Measurements from ENCODE around the gene ZNF207.
"Not testable (repeated sequence)": the region's sequence is repeated elsewhere in the genome, so short reads cannot be mapped to it uniquely, and the experiment has no call there.

ZNF207 gene

GRCh38 chr17:32385971-32386370 lies 36.0 kb downstream of the ZNF207 start:
- TF ChIP-seq CTCF (IDR thresholded peaks at IDR 0.05; ENCODE audit: low read depth, low read length): no peak
- Histone ChIP-seq H3K4me3 (ENCODE audit: low read depth, low read length) (no peak overlapping the region), H3K36me3 (peaks cover 11% of the 10 kb centered on the region), H3K9me3 (ENCODE audit: severe bottlenecking) (no peaks in the 10 kb centered on the region), H3K27me3 (ENCODE audit: insufficient read depth, low read depth, severe bottlenecking) (no peaks in the 10 kb centered on the region), H3K27ac (no peak overlapping the region)
- no peak for DNase-seq

- H3K4me3 ChIP-seq (ENCODE audit: low read depth, low read length): no peak overlapping the region
- H3K9me3 ChIP-seq (ENCODE audit: severe bottlenecking): no peaks in the 10 kb centered on the region
- DNase-seq: no peak
- H3K27ac ChIP-seq: no peak overlapping the region
- peaks cover 3% of the 10 kb centered on the region; the same call in 1 of the 2 replicates for H3K36me3 ChIP-seq
- H3K27me3 ChIP-seq (ENCODE audit: insufficient read depth, low read depth, severe bottlenecking): no peaks in the 10 kb centered on the region
- no peak for TF ChIP-seq CTCF (IDR thresholded peaks at IDR 0.05; ENCODE audit: low read depth, low read length)
These were observed 36.9 kb downstream of the ZNF207 start for GRCh38 chr17:32386844-32387243.

GRCh38 chr17:32388128-32388527 lies 38.2 kb downstream of the ZNF207 start:
- not testable (repeated sequence) for H3K36me3 ChIP-seq; DNase-seq; H3K4me3 ChIP-seq (ENCODE audit: low read depth, low read length); H3K27me3 ChIP-seq (ENCODE audit: insufficient read depth, low read depth, severe bottlenecking); H3K27ac ChIP-seq; H3K9me3 ChIP-seq (ENCODE audit: severe bottlenecking)

GRCh38 chr17:32388613-32389459 lies 38.9 kb downstream of the ZNF207 start:
- no peaks in the 10 kb centered on the region for H3K27me3 ChIP-seq (ENCODE audit: insufficient read depth, low read depth, severe bottlenecking)
- H3K9me3 ChIP-seq (ENCODE audit: severe bottlenecking): no peaks in the 10 kb centered on the region
- H3K27ac ChIP-seq: no peak overlapping the region
- no peak for DNase-seq
- no peak overlapping the region for H3K4me3 ChIP-seq (ENCODE audit: low read depth, low read length)
- no peaks in the 10 kb centered on the region; the same call in 1 of the 2 replicates for H3K36me3 ChIP-seq
- no peak for TF ChIP-seq CTCF (IDR thresholded peaks at IDR 0.05; ENCODE audit: low read depth, low read length)

- Histone ChIP-seq H3K27ac (no peak overlapping the region), H3K4me3 (ENCODE audit: low read depth, low read length) (no peak overlapping the region), H3K9me3 (ENCODE audit: severe bottlenecking) (no peaks in the 10 kb centered on the region), H3K36me3 (no peaks in the 10 kb centered on the region; the same call in 1 of the 2 replicates), H3K27me3 (ENCODE audit: insufficient read depth, low read depth, severe bottlenecking) (no peaks in the 10 kb centered on the region)
- no peak for TF ChIP-seq CTCF (IDR thresholded peaks at IDR 0.05; ENCODE audit: low read depth, low read length)
- DNase-seq: no peak
These were observed 43.9 kb downstream of the ZNF207 start for GRCh38 chr17:32393904-32394303.

- Histone ChIP-seq H3K4me3 (ENCODE audit: low read depth, low read length) (no peak overlapping the region), H3K36me3 (no peaks in the 10 kb centered on the region; the same call in 1 of the 2 replicates), H3K27ac (no peak overlapping the region), H3K27me3 (ENCODE audit: insufficient read depth, low read depth, severe bottlenecking) (no peaks in the 10 kb centered on the region), H3K9me3 (ENCODE audit: severe bottlenecking) (no peaks in the 10 kb centered on the region)
- no peak for DNase-seq
- no peak for TF ChIP-seq CTCF (IDR thresholded peaks at IDR 0.05; ENCODE audit: low read depth, low read length)
These were observed 46.4 kb downstream of the ZNF207 start for GRCh38 chr17:32396343-32396742.

All from WERI-Rb-1 (cell line).